A549 (cell line): ENCODE results near the gene MEIOSIN. TPM values are rescaled to one million over a fixed set of nuclear protein-coding genes. Genes with fewer than 3 reads are reported as not detected.
"Not testable (repeated sequence)": the region's sequence is repeated elsewhere in the genome, so short reads cannot be mapped to it uniquely, and the experiment has no call there.

Experiments
- ATAC-seq, 2 experiments: fragments of 200-7000 bp in 1 of 2; fragments of >200 bp in 1 of 2; cut with Nextera tagmentation in 1 of 2; cut with Tn5 transposase in 1 of 2; 3 replicates each; pipeline versions ENCODE4 v1.8.0 to v1.9.1; 2018 to 2020; ENCODE audit warnings: mild to moderate bottlenecking in 1 of 2, moderate library complexity in 1 of 2
- CTCF ChIA-PET: fragments of 300-600 bp; sonication (Branson Sonifier 250); formaldehyde crosslinking; extraction: SDS; loops from one replicate; lab custom pipeline; 2021; ENCODE audit warnings: antibody characterized with exemption, inconsistent platforms; lab: Yijun Ruan, JAX
- POLR2A ChIA-PET: fragments of 350-600 bp; formaldehyde crosslinking; extraction: SDS; loops from one replicate; lab custom pipeline; 2021; ENCODE audit warnings: antibody characterized with exemption, inconsistent platforms; lab: Yijun Ruan, JAX
- DNase-seq, 2 experiments: peaks; one replicate each; pipeline versions ENCODE4 v3.0.0 to v3.0.0-alpha.2; 2011 to 2016; ENCODE audit warnings: low read depth in 1 of 2, low spot score in 1 of 2
- FAIRE-seq: peaks from 2 replicates; lab custom pipeline; 2011; peaks lifted over from hg19 to GRCh38; lab: Jason Lieb, UNC
- H3K27ac ChIP-seq, 2 experiments: fragments of >200 bp; sonication (Bioruptor Twin); formaldehyde crosslinking; 3 replicates each; pipeline ENCODE4 v1.5.1; 2016 to 2017
- H3K4me1 ChIP-seq: fragments of >200 bp; sonication (Bioruptor Twin); formaldehyde crosslinking; 3 replicates; pipeline ENCODE4 v1.6.1; 2016
- H3K4me2 ChIP-seq: fragments of >200 bp; sonication (Bioruptor Twin); formaldehyde crosslinking; 3 replicates; pipeline ENCODE4 v1.6.1; 2016
- H3K4me3 ChIP-seq: fragments of >200 bp; sonication (Bioruptor Twin); formaldehyde crosslinking; 3 replicates; pipeline ENCODE4 v1.5.1; 2016
- H3K9me3 ChIP-seq: fragments of >200 bp; sonication (Bioruptor Twin); formaldehyde crosslinking; 3 replicates; pipeline ENCODE4 v1.6.1; 2016
- BHLHE40 ChIP-seq: IDR thresholded peaks from 2 replicates; pipeline ENCODE4 v1.6.1; 2012; ENCODE audit warnings: low read depth, low read length, inconsistent platforms
- CEBPB ChIP-seq, 2 experiments: fragments of >200 bp in 1 of 2; sonication (Bioruptor Twin) in 1 of 2; formaldehyde crosslinking in 1 of 2; IDR thresholded peaks; 2 replicates each; pipeline ENCODE4 v1.6.1; 2012 to 2016
- CHD2 ChIP-seq: fragments of 150-350 bp; IDR thresholded peaks from 2 replicates; pipeline ENCODE4 v1.6.1; 2014; ENCODE audit warnings: low read length; ENCODE audit not compliant: partially characterized antibody
- CHD4 ChIP-seq: fragments of 200-600 bp; sonication (generic); IDR thresholded peaks from 2 replicates; pipeline ENCODE4 v1.6.1; 2016; ENCODE audit warnings: antibody characterized with exemption, mild to moderate bottlenecking, borderline replicate concordance
- E2F6 ChIP-seq: IDR thresholded peaks from 2 replicates; pipeline ENCODE4 v1.6.1; 2012; ENCODE audit warnings: low read depth, borderline replicate concordance
- EHF ChIP-seq: fragments of 250-450 bp; sonication (Bioruptor Pico); IDR thresholded peaks from 2 replicates; pipeline ENCODE4 v1.5.0; 2020; ENCODE audit warnings: mild to moderate bottlenecking
- FOSL2 ChIP-seq, 2 experiments: fragments of 450-650 bp in 1 of 2; fragments of >200 bp in 1 of 2; sonication (Bioruptor Twin) in 1 of 2; formaldehyde crosslinking; IDR thresholded peaks; 2 replicates each; pipeline versions ENCODE4 v1.5.0 to v1.6.1; 2016 to 2020; ENCODE audit warnings: mild to moderate bottlenecking in 1 of 2, moderate library complexity in 1 of 2
- FOXS1 ChIP-seq: fragments of 250-450 bp; sonication (Bioruptor Pico); IDR thresholded peaks from 2 replicates; pipeline ENCODE4 v1.5.0; 2020; ENCODE audit warnings: mild to moderate bottlenecking, moderate library complexity
- HDAC2 ChIP-seq: fragments of 200-600 bp; sonication (generic); IDR thresholded peaks from 2 replicates; pipeline ENCODE4 v1.6.1; 2016
- HOXA7 ChIP-seq: fragments of 250-450 bp; sonication (Bioruptor Pico); IDR thresholded peaks from 2 replicates; pipeline ENCODE4 v1.5.0; 2020; ENCODE audit warnings: mild to moderate bottlenecking, moderate library complexity
- JUN ChIP-seq, 2 experiments: fragments of >200 bp; sonication (Bioruptor Twin); formaldehyde crosslinking; IDR thresholded peaks; 2 replicates in 1 of 2; 3 replicates in 1 of 2; pipeline ENCODE4 v1.6.1; 2016 to 2017
- KDM1A ChIP-seq: fragments of 200-600 bp; sonication (generic); IDR thresholded peaks from 2 replicates; pipeline ENCODE4 v1.6.1; 2016; ENCODE audit warnings: low read depth, mild to moderate bottlenecking
- MYC ChIP-seq: IDR thresholded peaks from 2 replicates; pipeline ENCODE4 v1.6.1; 2012; ENCODE audit warnings: mild to moderate bottlenecking, inconsistent platforms, low read length, improper control_type of control experiment, borderline replicate concordance
- NPAS2 ChIP-seq: fragments of 250-450 bp; sonication (Bioruptor Pico); IDR thresholded peaks from 2 replicates; pipeline ENCODE4 v1.8.0; 2022; ENCODE audit warnings: mild to moderate bottlenecking, moderate library complexity, borderline replicate concordance
- RAD21 ChIP-seq, 2 experiments: fragments of >200 bp in 1 of 2; sonication (Bioruptor Twin) in 1 of 2; formaldehyde crosslinking in 1 of 2; IDR thresholded peaks in 1 of 2; conservative IDR thresholded peaks in 1 of 2; 2 replicates in 1 of 2; 3 replicates in 1 of 2; pipeline ENCODE4 v1.6.1; 2012 to 2018; ENCODE audit warnings: inconsistent platforms in 1 of 2
- SMC3 ChIP-seq: fragments of >200 bp; sonication (Bioruptor Twin); formaldehyde crosslinking; IDR thresholded peaks from 3 replicates; pipeline ENCODE4 v1.6.1; 2018; ENCODE audit warnings: inconsistent platforms
- WGBS: methylation state at CpG from one replicate; pipeline ENCODE4 v1.1.6; 2017; ENCODE audit errors: missing lambda C conversion rate; 5-methylcytosine and 5-hydroxymethylcytosine counted together
- polyA plus RNA-seq, 4 experiments: library from polyadenylated mRNA; depleted of rRNA in 3 of 4; stranded (reverse); fragments of >200 nt; fragmentation: RNase III in 1 of 4; extraction: RNeasy Plus Mini Kit Qiagen cat#74134 plus additional on column Dnase treatment in 1 of 4; gene quantifications; 2 replicates in 3 of 4; 3 replicates in 1 of 4; pipeline ENCODE4 v1.2.3, GENCODE V29; 2011 to 2017

MEIOSIN gene
- polyA plus RNA-seq, 2 of the 4 experiments (the other 2 are of a cell fraction), result not detected

GRCh38 chr19:45717983-45718650 is 15.1 kb upstream of the MEIOSIN start (continued):
- TF ChIP-seq E2F6, result no peak
- TF ChIP-seq JUN (IDR thresholded peaks at IDR 0.05), result no peak

- 95% methylated on average over 11 of the region's 11 CpGs for WGBS
- not testable (repeated sequence) for H3K4me3 ChIP-seq, DNase-seq, FAIRE-seq, ATAC-seq, H3K9me3 ChIP-seq, H3K4me2 ChIP-seq
- ChIA-PET POLR2A (interaction anchor here (1.4 kb wide), 1 partner anchor 11 kb away, joined by 6 read pairs; the partner anchor contains the start of gene FBXO46), CTCF (interaction anchor here (0.7 to 12.7 kb wide), 5 partner anchors 9 to 97 kb away, joined by 3 to 160 read pairs (median 4); partner anchors contain the start of genes QPCTL and SNRPD2)
- Histone ChIP-seq H3K4me1 (peaks cover 50% of the 10 kb centered on the region), H3K27ac (peak overlapping the region in 1 of 2 experiments; percentile 86; a peak in 1 of 6 replicates)
Observed at GRCh38 chr19:45720065-45720464, 13.2 kb upstream of the MEIOSIN start.

GRCh38 chr19:45728683-45729082 is 4.6 kb upstream of the MEIOSIN start:
- peak overlapping the region in 1 of 2 experiments; percentile 11; a peak in 1 of 6 replicates for H3K27ac ChIP-seq
- H3K9me3 ChIP-seq, ATAC-seq, DNase-seq, FAIRE-seq, H3K4me3 ChIP-seq, POLR2A ChIA-PET, H3K4me2 ChIP-seq: not testable (repeated sequence)
- WGBS, result 90% methylated on average over 18 of the region's 18 CpGs
- TF ChIP-seq FOSL2 (IDR thresholded peaks at IDR 0.05) (0 out of 2 replicates have a peak, but pooled peaks have one; percentile 10), FOSL2 (CRISPR knock-in tag; IDR thresholded peaks at IDR 0.05) (peak; percentile 89), CHD4 (0 out of 2 replicates have a peak, but pooled peaks have one; percentile 46), CEBPB (IDR thresholded peaks at IDR 0.05) (peak; percentile 46 to 88; a peak in 3 of 4 replicates), KDM1A (0 out of 2 replicates have a peak, but pooled peaks have one; percentile 18)
- CTCF ChIA-PET, result interaction anchor here (0.6 to 7.4 kb wide), 3 partner anchors 36 to 71 kb away, joined by 4 to 43 read pairs (median 21); partner anchors contain the start of genes QPCTL and SIX5
- peaks cover 30% of the 10 kb centered on the region for H3K4me1 ChIP-seq

GRCh38 chr19:45729800-45730290 is 3.4 kb upstream of the MEIOSIN start:
- Histone ChIP-seq H3K4me1 (peaks cover 24% of the 10 kb centered on the region), H3K27ac (peak overlapping the region; percentile 92 to 95), H3K9me3 (no peaks in the 10 kb centered on the region), H3K4me2 (peak overlapping the region; percentile 79), H3K4me3 (peak overlapping the region; percentile 89)
- TF ChIP-seq BHLHE40 (no peak), NPAS2 (CRISPR knock-in tag) (no peak), HDAC2 (no peak), CHD2 (no peak), EHF (no peak), FOXS1 (no peak), JUN (IDR thresholded peaks at IDR 0.05) (no peak), RAD21 (conservative IDR thresholded peaks at IDR 0.05 in 1 of 2, IDR thresholded peaks at IDR 0.05 in 1 of 2) (no peak), SMC3 (no peak), MYC (no peak), HOXA7 (CRISPR knock-in tag) (no peak)
- DNase-seq (no peak), ATAC-seq (peak; percentile 3 to 14; a peak in 3 of 6 replicates), FAIRE-seq (peak; percentile 73)
- ChIA-PET CTCF (interaction anchor here (1.0 to 3.4 kb wide), 12 partner anchors 8 to 290 kb away, joined by 3 to 24 read pairs (median 4); partner anchors contain the start of genes QPCTL and SIX5), POLR2A (interaction anchor here (1.0 to 2.5 kb wide), 4 partner anchors 9 to 40 kb away, joined by 3 to 34 read pairs (median 12); partner anchors contain the start of genes QPCTL, SIX5 and SNRPD2)
- WGBS, result 10% methylated on average over 10 of the region's 10 CpGs
